Activated CD4-positive, alpha-beta T cell treated with anti-CD3 and anti-CD28 coated beads for 48 hours (primary cell): ENCODE measurements around the gene DUSP9.
A peak's percentile ranks its signal among the peaks of the same experiment; 100 is the strongest.

Experiments
- DNase-seq: peaks from one replicate; pipeline ENCODE4 v3.0.0-alpha.2; 2020

The DUSP9 gene

DNA sequence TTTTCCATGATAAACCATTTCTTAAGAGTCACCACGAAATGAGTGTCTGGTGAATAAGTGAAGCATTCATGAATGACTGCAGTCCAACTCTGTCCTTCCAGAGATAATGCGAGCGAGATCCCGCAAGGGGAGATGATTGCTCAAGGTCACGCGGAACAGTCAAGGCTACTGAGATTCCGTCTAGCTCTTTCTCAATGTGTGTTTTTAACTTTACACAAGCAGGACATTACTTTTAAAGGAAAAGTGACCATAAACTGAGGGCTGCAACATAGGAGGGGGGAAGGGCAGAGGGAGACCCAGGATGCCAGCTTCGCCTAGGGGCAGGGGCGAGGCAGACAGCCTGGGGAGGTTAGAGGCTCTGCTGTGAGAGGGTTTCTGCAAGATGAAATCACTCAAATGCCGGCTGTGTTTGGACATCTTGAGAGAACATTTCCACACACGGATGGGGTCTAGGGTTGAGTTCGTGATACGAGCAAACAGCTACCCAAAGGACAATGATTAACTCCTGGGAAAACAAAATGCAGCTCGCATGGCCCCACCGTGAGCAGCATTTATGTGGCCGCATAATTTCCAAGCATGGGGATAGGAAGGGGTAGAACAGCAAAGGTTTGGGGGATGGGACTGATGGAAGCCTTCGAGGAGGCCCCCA, 24.2 kb upstream of the DUSP9 start:
- no peak for DNase-seq

DNA sequence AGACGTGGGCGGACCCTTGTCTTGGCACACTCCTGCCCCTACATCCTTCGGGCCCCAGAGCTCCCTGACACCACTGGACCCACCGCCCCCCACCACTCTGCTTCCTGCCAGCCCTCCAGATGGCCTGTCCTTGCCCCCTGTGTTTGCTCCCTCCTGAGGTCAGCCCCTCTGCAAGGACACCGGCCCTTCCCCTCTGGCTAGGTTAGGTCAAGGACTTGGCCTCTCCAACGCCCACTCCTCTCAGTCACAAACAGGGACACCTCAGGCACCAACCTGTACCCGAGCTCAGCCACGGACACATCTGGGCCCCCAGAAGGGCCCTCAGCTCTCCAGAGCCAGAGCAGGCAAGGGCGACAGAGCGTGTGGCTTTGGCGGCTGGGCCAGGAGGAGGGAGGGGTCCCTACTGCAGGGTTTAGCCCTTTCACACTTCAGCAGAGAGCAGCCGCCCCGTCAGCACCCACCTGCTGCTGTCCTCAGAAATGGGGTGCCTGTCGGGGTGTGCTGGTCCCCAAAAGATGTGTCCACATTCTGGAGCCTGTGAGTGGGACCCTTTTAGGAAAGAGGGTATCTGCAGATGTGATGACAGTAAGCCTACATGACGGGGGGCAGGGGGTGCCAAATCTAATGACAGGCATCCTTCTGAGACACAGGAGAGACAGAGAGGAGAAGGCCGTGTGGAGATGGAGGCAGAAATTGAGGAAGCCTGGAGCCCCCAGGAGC, 23.5 kb upstream of the DUSP9 start:
- no peak for DNase-seq

DNA sequence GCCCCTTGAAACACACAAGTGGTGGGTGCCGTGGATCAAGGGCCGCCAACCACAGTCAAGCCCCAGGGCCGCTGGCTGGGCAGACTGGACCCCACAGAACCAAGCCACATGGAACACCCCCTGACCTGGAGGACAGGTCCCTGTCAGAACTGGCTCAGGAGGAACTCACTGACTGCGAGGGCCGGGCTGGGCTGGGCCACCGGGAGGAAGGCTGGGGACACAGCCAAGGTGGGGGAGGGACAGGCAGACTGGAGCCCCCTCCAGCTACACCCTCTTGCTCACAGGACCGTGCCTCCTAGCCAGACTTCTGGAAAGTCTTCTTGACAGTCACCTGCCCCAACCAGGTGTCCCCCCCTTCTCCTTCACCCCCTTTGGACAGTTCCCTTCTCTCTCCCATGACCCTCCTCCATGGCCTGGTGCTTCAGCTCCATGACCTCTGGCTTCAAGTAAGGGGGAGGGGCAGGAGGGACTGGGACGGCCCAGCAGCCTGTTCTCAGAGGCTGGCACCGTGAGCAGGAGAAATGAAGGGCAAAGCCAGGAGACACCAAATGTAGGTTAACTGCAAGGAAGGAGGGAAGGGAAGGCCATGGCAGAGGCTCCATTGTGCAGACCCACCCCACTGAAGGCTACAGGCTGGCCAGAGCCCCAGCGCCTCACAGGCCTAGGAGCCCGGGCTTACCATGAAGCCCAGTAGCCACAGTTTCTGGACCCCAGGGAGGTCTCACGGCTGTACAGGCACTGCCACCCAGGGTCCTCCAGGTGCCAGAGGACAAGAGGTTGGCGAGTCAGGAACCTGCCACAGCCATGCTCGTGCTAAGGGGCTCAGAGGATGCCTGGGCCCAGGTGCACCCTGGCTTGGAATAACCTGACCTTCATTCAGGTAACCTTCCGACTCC, 22.6 kb upstream of the DUSP9 start:
- DNase-seq, result no peak

DNA sequence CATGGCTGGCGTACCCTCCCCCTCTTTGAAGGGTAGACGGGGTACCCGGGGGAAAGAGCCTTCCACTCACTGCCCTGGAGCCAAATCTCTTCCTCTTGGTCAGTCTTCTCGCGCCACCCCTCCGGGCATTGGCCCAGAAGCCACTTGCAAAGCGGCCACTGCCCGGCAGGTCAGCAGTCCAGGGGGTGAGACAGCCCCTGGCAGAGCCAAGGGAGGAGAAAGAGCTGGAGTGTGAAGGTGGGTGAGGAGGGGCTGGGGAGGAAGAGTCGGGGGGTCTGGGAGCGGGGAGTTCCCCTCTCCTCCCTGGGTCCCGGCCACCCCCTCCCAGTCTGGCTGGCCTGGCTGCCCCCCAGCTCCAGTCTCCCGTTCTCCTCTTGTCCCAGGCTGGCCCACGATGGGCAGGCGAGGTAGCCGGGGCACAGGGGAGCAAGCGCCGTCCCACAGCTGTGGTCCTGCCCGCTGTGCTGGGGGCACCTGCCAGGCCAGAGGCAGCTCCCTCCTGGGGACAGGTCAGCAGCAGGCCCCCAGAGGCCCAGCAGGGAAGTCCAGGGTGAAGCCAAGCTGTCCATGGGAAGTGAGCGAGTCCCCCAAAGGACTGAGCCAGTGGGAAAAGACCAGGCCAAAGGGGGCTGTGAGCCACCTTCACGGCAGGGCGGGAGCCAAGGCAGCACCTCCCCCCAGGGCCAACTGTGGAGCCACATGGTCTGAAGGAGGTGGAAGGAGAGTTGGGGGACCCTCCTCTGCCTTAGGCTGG, 21.6 kb upstream of the DUSP9 start:
- DNase-seq, result no peak

DNA sequence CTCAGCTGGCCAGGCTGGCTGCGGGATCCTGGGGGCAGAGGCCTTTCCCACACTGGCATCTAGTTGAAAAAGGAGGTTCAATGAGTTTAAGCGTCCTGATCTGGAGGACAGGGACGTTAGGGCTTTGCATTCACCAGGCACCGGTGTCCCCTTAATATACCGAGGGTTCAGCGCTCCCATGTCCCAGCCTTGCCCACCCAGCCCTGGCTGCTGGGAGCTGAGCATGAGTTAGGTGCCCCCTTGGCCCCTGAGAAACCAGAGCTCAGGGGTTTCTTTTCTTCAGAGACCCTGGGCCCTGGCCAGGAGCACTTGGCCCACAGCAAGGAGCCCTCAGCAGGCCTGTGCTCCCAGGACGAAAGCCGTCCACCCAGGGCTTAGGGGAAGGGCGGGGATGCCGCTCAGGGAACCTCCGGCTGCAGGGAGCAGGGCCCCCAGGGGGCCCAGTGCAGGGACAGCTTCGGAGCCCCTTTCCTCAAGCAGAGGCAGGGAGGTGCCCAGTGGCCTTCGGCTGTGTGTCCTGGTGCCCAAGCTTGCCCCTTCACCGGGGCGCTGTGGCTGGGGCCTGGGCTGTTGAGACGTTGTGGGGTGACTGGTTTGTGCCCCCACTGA, 20.9 kb upstream of the DUSP9 start:
- no peak for DNase-seq

DNA sequence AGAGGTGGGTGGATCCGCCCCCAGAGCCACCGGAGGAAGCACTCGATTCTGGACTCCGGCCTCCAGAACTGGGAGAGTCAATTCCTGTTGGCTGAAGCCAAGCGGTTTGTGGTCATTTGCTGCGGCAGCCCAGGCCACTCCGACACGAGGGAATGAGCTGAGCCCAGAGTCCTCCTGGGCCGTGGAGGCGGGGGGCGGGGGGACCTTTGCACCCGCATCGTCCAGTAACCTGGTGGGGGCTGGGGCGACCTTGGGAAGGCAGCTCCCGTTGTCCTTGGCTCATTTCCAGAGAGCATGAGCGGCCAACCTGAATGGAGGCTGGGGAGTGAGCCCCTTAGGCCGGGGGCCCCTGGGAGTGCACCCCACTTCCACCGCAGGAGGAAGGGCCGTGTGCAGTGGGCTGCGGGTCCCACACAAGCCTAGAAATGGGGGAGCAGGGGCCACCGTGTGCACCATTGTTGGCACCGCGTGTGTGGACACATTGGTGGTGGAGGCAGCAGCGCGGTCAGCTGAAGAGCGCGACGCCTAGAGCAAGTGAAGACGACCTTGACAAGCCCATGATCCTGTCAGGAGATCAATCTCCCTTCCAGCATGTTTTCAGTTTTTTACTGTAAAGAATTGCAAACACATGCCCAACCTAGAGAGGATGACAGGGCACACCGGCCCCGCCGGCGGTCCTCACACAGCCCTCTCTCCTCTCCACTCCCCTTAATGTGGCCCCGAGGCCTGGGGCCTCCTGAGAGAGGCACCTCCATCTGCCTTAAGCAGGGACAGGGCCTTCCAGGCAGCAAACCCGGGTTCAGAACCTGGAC, 19.9 kb upstream of the DUSP9 start:
- no peak for DNase-seq

DNA sequence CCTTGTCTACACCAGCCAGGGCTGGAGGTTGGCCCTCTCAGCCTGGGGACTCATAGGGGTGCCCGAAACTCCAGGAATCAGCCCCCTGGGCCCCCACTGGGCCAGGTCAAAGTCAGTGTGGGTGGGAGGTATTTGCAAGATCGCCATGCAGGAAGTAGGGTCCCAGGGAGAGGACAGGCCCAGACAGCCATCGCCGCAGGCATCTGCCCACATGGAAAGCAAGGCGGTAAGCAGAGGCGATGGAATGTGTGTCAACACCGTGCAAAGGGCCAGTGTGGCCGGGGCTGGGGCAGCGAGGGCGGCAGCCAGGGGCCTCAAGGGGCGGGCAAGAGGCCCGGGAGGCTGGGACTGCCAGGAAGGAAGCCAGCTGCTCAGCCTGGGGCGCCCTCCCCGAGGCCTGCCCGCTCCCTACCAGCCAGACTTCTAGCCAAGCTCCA, 19.3 kb upstream of the DUSP9 start:
- no peak for DNase-seq

DNA sequence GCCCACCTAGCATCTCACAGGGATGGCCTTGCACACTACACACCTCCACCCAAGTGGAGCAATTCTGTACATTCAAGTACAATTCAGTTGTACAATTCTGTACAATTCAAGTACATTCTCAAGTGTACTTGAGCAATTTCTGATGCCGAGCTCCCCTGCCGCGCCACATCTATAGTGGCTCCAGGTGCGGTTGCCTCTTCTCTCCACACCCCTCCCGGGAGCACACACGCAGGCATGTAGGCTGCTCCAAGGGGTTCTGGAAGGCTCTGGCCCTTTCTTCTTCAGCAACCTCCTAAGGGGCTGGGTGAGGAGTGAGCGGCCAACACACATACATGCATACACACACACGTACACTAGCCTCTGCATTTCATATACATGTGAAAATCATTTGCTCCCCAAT, 18.9 kb upstream of the DUSP9 start:
- no peak for DNase-seq

DNA sequence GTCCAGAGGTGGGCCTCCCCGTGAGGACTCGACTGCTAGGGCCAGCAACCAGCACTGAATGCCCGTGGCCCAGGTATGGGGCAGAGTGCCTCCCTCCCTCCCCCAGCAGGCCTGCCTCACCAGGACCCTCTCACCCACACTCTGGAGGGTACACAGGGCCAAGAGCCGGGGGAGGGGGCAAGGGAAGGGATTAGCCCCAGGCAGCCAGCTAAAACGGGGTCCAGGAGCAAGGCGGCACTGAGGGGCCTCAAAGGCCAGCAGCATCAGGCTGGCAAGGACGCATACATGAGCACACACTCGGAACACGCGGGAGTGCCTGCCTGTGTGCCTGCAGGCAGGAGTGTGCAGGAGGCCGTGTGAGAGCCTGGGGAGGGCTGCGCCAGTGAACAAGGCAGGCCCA, 18.3 kb upstream of the DUSP9 start:
- DNase-seq, result no peak

DNA sequence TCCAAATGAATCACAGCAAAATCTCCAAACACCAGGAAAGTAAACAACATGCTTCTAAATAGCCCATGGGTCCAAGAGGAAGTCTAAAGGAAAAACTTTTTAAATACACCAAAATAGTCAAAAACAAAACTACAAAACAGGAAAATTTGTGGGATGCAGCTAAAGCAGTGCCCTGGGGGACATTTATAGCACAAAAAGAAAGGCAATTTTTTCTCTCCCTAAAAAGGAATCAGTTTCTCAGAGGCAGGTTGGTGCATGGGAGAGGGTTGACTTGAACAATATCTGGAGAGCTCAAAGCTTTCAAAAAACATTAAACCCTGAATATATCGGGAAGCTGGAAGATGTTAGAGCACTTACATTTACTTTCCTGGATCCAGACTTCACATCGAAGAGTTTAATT, 15.7 kb upstream of the DUSP9 start:
- DNase-seq, result no peak

DNA sequence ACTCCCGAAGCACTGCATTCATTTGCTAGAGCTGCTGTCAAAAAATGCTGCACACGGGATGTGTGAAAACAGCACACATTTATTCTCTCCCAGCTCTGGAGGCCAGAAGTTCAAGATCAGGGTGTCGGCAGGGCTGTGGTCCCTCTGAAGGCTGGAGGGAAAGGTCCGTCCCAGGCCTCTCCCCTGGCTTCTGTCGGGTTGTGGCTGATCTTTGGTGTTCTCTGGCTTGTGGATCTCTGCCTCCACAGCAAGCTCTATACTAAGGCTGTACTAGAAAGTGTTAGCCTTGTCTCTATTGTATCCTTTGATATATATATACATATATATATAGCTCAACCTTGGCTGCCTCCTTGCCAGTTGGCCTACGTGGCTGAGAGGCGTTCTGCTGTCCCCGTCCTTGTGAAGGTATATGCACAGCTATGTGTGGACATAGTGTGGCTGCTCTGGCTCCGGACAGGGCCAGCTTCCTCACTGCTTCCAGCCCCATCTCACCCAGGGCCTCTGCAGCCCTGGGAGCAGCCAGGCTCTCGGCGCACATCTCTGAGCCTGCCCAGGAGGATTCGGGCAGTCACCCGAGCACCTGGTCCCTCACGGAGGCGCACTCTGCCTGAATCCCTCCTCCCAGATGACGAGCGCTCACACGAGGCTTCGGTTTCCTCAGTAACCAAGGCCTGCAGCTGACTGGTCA, 15.0 kb upstream of the DUSP9 start:
- DNase-seq, result no peak

DNA sequence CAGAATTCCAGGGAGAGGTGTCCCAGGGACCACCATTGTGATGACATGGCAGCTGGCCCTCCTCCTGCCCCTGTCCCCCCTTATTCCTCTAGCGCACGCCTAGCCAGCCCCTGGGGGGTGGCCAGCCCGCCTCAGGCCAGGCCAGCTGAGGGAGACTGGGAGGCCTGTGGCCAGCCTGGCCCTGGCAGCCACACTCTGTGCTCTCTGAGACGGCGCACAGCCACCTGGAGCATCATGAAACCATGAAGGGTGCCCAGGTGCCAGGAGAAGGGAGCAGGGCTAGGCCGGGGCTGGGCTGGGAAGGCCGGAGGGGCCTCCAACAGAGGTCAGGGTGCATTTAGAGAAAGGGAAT, 14.4 kb upstream of the DUSP9 start:
- no peak for DNase-seq

DNA sequence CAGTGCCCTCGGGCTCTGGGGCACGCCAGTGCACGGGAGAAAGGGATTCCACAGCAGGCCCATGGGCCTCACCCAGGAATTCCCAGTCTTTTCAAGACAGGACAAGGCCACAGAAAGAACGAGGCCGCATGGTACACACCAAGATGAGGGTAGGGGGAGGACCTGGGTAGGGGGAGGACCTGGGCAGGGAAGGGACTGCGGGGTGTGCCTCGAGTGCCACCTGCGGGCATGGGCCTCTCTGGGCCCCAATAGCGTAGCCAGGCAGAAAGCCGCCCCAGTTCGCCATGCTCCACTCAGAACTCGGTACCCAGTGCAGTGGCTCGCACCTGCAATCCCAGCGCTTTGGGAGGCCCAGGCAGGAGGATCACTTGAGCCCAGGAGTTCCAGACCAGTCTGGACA, 14.0 kb upstream of the DUSP9 start:
- no peak for DNase-seq

DNA sequence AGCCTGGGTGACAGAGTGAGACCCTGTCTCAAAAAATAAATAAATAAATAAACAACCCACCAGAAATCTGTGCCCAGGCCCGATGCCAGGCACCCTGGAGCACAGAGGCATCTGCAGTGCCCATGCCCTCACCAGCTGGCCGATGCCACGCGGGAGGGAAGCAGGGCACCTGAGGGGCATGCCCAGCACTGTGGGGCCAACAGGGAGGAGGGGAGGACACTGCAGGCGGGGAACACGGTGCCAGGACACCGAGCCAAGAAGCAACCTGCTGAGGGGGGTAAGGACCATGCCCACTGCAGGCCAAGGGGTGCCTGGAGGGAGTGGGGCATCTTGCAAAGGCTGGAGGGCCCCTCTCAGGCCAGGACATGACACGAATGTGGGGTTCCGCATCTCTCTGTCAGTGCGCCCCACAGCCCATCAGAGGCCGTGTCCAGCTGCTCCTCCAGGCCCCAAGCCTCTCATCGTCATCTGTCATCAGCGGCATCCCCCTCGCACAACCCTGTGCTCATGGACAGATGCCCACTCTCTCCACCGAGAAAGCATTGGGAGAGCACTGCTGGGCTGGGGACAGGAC, 13.3 kb upstream of the DUSP9 start:
- no peak for DNase-seq

DNA sequence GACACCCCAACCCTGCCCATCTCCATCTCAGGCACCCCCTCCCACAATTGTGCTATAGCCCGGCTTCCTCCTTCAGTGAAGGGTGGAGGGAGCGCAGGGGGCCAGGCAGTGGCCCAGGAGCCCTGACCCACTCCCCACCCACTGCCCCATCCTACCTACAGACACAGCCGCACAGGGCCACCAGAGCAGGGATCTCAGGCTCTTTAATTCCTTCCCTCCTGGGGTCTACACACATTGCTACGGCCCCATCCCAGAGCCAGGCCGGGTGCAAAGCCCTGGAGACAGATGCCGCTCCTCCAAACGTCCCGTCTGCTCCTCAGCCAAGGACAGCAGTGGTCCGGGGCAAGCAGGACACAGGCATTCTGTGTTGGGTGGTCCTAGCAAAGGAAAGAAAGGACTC, 12.8 kb upstream of the DUSP9 start:
- no peak for DNase-seq

DNA sequence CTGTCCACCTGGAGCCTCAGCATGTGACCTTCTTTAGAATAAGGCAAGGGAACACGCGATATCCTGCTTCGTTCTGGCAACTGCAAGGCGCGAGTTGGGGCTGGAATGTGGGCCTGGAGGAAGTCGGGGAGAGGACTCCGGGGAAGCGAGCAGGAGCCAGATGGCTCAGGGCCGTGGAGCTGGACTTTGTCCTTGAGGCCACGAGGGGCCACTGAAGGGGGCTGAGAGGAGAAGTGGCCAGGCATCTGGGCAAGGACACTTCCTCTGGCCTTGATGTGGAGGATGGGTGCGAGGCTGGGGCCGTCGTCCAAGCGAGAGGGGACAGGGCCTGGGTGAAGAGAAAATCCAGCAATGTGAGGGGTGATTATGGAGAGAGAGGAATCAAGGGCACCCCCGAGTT, 12.2 kb upstream of the DUSP9 start:
- no peak for DNase-seq

DNA sequence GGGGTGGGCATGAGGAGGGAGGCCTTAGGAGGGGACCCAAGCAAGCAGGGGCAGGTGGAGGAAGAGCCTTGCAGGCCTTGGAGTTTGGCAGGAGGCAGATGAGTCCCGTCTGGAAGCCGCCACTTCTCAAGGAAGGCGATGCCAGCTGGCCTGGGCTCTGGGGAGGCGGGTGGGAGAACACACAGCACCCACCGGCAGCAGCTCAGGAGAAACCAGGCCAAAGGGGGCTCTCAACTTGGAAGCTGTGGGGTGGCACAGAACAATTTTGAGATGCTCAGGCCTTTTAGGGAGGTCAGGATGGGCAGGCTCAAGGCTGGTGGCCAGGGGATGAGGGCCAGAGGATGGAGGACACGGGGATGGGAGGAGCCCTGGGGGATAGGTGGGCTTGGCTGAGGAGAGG, 11.6 kb upstream of the DUSP9 start:
- DNase-seq, result no peak

DNA sequence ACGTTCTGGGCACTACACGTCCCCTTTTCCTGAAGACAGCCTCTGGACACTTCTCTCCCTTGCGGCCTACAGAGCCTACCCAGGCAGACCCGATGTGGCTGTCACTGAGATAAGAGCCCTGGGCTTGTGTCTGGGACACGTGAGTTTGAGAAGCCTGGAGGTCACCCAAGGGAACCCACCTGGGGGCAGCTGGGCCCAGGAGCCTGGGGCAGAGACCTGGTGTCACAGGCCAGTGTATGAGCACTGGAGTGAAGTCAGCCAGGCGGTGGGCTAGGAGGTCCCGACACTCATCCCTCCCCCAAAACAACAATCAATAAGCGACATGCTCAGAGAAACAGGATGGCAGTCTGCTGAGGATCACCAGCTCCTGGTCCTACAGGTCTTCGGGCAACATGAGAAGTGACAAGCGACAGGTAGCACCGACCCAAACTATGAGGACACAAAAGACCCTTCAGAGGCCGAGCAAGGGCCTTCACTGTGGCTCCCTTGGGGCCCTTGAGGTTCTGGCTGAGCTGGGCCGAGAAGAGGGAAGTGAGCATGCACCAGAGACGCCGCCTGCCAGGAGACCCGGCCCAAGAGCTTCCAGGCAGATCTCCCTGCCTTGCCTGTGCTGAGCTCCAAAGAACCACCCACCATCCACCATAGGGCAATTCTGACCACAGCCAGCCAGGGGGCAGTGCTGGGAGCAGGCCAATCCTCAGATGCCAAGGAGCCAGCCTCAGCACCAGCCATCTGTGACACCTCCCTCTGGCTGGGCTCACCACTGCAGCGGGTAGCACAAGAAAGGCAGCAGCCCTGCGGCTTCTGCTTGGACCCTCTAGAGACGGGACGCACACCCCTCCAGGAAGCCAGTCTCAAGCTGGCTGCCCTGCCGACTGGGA, 11.0 kb upstream of the DUSP9 start:
- DNase-seq, result peak; percentile 49

DNA sequence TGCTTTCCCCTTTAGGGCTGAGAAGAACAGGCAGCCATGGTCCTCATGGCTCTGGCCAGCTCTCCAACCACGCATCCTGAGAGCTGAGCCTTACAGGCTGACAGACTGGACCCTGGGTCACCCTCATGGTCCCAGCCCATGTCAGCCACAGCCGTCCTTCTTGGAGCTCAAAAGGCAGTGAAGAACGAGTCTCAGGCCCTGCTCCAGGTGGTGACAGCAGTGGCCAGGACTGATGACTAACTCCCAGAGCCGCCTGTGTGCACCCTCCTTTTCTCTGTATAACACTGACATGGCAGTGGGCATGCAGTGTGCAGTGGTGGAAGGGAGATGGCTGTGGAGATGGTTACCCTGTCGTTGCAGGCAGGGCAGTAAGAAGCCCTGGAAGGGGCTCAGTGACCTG, 10.3 kb upstream of the DUSP9 start:
- no peak for DNase-seq
